CD4-positive, alpha-beta T cell treated with Interleukin-1 beta for 1 hour (primary cell): Measurements from ENCODE around the gene RBM17.
"Not testable (repeated sequence)": the region's sequence is repeated elsewhere in the genome, so short reads cannot be mapped to it uniquely, and the experiment has no call there.

Experiments
- DNase-seq, 2 donors: peaks; one replicate each; pipeline ENCODE4 v3.0.0-alpha.2; 2020 to 2022

Gene RBM17

DNA sequence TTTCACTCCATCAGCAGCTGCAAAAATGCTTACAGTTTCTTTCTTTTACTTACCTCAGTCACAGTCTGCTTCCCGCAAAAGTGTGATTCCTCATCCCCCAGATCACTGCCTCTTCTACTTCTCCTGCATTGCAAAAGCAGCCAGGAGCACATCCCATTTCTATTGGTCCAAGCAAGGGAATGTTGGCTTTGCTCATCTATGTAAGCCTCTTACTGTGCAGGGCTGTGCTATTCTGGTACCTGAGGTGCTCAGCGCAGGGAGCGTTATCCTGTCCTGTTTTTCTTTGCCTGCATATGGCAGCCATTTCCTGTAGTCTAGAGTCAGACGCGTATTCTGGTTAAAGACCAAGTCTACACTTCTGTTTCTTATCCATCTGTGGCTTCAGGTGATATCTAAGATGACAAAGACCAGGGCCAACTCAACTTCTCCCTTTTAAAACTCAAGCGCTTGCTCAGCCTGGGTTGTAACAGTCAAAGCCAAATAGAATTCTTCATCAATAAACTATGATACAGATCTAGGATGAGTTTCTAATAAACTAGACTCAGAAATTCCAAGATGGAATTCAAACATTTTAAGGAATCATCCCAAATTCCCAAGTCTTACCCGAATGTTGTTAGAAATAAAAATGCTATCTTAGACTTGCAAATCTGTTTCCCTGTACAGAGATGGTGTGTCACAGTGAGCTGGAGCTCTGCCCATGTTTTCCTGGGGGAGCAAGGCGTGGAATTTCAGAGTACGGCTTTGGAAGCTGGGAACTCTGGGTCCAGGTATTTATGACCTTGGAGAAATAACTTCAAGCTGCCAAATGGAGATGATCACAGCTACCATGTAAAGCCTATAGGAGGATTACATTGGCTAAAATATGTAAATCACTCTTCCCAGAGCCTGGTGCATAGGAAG is 6.1 kb upstream of the RBM17 start:
- no peak for DNase-seq

DNA sequence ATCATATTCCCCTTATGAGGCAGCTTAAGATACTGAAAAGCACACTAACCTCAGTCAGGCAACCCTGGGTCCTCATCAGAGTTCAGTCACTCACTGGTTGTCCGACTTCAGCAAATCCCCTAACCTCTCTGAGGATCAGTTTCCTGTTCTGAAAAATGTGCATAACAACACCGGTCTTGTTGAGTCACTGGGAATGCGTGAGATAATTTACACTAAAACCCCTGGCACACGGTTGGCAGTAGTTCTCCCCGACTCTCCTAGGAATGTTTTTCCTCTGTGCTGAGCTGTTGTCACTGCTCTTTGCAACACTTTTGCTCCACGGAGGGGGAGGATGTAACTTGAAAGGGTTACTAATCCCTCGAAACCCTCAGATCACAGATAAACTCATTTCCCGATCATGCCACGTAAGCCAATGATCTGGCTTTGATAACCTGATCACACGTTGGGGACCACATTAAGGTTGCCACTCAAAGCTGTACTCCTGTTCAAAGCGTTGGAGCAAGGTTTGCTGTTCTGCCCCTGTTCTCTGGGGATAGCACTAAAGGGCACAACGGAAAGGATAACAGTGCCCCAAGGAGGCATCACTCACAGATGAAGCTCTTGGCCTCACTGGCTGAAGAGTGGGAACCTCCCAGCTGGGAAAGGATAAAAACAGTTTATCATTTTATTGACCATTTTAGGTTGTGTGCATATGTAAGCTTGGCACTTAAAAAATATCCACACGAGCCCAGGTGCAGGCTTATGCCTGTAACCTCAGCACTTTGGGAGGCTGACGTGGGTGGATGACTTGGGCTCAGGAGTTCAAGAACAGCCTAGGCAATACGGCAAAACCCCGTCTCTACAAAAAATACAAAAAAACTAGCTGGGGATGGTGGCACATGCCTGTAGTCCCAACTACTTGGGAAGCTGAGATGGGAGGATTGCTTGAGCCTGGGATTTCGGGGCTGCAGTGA is 5.0 kb upstream of the RBM17 start:
- peak in 1 of 2 donors; percentile 54 for DNase-seq

DNA sequence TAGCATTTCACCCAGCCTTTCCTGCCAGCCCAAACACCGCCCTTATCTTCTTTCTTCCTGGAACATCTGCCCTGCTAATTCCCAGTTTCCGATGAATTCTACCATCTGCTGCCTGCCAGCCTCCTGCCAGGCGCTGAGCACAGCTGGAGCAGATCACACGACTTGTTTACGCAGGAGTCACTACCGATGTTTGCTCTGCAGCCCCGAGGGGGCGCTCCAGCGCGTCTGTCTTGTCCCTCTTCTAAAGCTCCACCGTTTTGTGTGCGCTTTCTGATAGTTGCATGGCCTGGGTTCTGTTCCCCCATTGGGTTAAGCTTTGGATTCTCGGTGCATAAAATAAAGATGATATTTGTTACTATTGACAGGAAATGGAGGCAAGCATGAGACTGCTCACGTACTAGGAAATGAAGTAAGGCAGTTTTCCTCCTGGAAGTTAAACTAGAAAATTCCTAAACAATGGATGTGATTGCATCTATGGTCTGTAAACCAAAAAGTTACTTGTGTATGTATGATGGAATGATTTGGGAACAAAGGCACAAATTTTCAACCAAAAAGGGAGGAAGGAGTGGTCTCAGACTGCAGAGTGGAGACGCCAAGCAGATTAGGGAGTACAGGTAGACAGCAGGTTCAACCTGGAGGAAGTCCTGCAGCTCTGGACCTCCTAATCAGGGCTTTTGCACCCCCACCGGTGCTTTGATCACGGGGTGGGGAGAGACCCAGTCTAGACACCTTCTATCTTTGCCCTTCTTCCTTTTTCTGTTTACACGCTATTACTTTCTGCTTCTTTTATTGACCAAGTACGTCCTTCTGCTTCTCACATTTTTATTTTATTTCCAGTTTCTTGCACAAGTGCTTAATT is 2.2 kb upstream of the RBM17 start:
- peak; percentile 88 for DNase-seq

DNA sequence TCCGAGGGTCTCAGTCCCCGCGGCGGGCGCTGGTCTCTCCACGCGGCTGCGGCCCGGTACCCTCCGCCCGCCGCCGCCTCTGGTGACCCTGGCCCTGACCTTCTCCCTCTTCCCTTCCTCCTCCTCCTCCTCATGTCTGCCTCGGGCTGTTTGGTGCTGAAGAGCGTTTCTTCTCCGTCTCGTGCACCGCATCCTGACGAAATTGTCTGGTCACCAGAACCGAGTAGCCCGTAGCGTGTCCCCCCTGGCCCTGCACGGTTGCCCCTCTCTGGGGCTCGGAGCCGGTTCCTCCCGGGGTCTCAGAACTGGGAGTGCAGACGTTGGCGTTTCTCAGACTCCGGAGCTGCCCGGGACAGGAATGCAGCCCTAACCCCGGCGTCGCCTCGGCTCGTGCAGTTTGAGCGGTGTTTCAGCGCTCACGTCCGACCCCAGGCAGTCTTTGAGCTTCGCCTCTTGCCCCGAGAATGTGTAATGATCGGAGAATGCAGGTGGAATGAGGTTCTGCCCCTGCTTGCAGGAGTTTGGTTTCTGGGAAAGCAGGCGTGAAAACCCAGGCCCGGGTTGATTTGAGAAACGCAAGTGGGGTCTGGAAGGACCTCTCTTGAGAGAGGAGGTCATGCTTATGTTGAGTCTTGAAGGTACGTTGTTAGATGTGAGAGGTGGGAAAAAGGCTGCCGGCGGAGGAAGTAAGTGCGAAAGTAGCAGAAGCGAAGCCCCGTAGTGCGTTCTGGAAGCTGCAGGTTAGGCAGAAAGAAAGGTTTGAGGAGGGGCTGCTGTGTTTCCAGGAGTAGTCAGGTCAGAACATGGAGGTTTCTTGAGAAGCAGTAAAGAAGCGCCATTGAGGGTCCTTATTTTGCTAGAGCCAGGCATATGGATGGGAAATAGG is 743 bp downstream of the RBM17 start:
- DNase-seq: no peak

DNA sequence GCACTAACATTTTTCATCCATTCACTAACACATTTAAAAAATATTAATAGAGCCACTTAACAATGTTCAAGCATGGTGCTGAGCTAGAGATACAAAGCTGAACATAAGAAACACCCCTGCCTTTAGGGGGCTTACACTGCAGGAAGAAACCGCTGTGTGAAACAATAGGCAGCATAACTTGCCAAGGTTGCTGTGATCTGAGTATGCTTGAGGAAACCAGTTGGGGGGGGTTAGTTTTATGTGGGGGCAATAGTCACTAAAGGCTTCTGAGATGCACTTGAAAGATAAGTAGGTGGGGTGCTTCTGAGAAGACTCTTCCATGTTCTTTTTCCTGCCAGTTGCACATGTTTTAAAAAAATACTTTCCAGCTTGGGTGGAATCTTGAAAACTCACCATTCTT is 2.8 kb downstream of the RBM17 start:
- DNase-seq: no peak

DNA sequence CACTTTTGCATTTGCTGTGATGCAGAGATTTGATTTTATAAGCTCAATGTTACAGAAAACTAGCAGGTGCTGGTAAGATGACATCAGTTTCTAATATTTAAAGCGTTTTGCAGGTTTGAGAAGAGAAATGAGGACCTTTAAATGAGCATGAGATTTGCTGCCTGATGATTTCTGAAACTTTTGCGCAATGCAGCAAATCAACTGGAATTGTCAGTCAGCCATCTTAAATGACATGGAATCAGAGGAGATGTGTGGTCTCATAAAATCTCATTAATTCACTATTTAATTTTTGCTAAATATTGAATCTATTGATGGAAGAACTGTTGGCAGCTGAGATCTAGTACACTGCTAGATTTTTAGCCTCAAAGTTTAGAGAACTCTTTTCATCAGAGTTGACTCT is 3.9 kb downstream of the RBM17 start:
- DNase-seq: no peak

DNA sequence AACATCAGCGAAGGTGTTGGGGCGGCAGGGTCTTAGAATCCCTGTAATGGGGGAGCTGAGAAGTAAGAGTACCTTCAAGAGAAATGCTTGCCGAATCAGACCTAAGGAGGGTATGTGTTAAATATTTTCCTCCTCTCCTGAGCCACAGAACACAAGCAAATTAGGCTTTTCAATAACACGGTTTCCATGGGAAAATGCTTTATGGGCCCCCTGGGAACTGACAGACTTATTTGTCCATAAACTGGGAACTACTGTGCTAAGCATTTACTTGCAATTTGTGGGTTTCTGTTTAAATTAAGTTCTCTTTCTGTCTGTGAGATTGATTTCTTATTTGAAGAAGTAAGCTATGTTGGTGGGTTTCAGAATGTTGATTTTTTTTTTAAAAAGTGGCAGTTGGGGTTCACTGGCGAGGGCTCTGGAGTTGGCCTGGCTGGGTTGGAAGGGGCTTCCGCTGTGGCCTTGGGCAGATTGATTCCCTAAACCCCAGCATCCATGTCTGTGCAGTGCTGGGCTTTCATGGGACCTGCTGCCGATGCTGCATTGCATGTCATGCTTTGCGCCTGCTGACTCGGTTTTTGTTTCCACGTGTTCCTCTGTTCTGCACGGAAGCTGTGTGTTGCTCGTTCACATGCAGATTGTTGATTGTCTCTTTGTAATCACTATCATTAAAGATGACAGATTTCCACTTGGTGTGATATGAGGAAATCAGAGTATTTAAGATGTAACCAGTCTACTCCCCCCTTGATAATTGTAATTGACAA is 7.2 kb downstream of the RBM17 start:
- DNase-seq: no peak

DNA sequence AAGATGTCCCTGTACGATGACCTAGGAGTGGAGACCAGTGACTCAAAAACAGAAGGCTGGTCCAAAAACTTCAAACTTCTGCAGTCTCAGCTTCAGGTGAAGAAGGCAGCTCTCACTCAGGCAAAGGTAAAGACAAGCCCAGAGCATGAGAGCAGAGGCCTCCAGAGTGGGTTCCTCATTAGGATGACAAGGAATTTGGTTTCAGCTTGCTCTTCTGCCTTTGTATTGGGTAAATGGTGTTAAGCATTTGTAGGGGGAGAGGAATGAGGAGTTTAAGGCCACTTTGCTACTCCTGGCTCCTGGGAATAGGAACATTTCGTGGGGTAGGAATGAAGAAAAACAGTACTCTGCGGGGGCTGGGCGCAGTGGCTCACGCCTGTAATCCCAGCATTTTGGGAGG is 8.2 kb downstream of the RBM17 start:
- no peak for DNase-seq

DNA sequence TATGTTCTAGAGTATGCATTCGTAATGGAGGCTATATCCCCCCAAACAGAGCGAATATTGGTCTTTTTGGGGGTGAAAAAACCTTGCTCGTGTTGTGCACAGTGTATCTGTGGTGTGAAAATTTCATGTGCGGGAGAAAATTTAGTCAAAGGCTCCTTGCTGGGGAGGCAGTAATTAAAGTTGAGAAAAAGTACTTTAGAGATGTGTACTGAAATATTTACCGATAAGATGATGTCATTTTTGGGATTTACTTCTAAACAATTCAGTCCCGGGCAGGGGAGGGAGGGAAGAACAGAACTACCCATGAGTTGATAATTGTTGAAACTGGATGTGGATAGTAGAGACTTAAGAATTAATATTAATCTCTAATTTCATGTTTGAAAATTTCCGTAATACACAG is 9.3 kb downstream of the RBM17 start:
- DNase-seq: no peak

DNA sequence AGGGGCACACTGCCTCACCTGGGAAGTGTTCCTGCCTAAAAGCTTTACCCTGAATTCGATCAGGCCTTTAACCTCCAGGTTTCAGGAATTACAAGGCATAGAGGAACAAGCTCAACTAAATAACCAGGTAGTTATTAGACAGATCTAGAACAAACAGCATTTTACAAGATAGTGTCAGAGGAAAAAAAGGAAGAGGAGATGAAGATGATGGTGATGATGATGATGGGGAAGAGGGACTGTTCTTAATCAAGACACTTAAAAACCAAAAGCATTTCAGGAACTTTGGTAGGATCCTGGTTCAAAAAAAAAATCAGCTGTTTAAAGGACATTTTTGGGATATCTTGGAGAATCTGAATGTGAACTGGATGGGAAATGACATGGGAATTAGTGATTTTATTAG is 11.5 kb downstream of the RBM17 start:
- DNase-seq: no peak

DNA sequence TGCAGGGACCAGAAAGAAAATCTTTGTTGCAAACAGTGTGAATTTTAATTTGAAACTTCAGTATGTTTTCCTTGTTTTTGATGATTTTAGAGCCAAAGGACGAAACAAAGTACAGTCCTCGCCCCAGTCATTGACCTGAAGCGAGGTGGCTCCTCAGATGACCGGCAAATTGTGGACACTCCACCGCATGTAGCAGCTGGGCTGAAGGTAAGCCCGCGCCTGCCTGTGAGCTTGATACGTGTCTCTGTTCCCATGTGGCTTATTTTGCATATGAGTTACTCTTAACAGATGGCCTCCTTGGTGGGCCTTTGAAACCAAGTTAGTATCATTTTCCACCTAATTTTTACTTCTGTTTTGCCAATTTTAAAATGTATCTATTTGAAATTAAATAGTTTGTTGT is 12.3 kb downstream of the RBM17 start:
- DNase-seq: no peak

DNA sequence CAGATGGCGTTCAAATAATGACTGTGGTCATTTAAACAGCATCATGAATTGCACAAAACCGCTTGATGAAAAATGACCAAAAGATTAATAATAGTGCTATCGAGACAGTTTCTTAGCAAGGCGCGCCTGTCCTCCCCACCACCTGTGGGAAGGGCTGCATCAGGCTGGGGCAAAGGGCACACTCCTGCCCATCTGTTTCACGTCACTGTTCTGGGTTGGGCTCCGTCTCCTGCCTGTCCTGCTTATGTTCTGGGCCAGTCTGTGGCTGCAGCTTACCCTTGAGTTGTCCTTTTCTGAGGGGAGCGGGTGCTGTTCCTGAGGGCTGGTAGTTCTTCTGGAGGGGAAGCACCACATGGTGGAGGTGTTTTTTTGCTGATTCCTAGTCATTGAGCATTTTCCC is 13.3 kb downstream of the RBM17 start:
- no peak for DNase-seq

DNA sequence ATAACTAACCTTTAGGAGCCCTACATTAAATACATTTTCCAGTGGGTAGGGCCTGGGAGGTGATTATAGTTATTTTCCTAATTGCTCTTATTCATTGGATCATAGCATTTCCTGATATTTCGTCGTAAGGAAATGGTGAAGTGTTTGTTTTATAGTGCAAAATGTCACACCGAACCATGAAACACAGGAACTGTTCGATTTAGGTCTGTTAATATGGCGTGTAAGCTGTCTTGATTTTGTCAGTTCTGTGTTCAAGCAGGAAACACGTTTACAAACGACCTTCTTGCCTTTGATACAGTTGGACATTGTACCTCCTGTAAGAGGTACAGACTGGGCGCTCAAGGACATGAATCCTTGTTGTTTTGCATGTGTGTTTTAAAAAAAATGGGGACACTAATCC is 14.8 kb downstream of the RBM17 start:
- no peak for DNase-seq

DNA sequence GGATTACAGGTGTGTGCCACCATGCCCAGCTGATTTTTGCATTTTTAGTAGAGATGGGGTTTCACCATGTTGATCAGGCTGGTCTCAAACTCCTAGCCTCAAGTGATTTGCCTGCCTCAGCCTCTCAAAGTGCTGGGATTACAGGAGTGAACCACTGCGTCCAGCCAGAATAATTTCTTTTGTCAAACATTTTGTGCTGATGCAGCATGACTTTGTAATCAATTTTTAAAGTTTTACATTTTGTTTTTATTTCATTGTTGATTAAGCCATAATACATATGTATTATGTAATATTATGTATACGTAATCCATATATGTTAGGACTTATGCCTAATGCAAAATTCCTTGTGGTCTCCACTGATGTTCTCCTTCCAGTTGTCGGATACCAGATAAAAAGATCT is 18.8 kb downstream of the RBM17 start:
- not testable (repeated sequence) for DNase-seq

DNA sequence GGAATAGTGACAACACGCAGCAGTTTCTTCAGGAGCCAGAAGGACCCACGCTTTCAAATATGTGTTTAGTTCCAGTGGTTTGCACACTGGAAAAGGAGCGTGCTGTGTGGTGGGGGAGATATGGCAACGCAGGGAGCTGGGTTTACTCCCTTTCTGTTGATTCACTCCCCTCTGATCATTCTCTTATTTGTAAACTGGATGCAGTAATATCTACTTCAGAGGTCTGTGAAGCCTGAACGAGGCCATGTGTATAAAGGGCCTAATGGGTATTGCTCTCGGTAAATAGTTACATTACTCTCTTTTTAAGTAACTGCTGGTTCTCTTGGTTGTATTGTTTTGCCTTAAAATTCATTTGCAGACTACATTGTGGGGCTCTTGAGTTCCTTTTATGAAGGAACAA is 19.2 kb downstream of the RBM17 start:
- no peak for DNase-seq

DNA sequence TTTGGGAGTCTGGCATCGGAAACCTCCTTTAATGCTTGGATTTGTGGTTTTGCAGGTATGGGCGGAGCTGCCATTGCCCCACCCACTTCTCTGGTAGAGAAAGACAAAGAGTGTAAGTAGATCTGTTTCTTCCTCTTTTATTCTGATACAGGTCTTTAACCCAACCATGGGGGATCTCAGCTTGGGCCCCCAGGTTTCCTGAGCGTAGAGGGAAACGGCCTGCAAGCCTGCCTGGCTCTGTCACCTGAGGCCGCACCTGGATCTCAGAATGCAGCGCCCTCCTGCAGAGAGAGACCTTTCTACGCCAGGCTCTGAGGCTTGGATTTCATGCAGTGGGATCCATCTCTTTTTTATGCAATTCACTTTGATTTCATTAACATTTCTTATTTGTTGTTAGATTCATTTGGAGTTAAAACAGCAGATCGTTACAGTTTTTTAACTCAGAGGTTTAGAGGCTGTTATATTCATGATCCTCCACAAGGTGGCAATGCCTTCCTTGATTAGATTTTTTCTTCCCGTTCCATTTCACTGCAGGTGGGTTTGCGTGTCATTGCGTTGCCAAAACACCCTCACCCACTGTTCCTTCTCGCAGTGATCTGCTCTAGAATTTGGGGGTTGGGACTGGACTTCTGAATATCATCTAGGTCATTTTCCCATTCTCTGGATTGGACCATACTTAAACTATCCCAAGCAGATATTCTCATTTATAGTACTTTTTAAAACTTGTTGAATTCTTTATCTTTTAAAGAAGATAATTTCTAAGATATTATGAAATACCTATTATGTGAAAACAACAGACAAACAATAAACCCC is 20.0 kb downstream of the RBM17 start:
- peak; percentile 36 to 67 for DNase-seq

DNA sequence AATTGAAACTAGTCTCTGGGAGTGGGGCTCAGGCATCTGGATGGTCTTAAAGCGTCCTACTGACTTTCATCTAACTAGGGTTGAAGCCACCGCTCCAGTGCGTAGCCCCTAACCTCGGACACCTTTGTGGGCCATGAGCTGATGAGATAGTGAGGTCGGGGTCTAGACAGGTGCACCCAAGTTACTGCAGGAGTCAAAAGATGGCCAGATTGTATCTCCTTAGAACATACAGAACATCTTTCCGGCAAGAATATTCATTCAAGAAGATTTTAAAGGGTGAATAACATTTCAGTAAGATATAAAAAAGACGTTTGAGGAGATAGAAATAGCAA is 20.6 kb downstream of the RBM17 start:
- DNase-seq: no peak

DNA sequence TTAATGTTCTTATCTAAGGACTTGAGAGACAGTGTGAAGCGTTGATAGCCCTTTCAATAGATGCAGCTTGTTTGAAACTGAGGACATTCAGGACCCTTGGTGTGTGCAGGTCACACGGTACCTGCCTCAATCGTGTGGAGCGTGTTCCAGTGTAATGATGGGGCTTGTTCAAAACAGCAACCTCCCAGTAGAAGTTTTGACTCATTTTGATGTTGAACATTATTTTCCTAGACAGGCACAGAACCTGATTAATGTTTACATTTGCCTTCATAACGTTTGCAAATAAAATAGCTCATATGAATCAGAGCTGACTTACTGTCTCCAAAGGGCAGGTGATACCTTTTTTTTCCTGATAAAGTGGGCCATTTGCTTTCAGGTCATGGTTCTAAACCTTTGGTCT is 21.3 kb downstream of the RBM17 start:
- no peak for DNase-seq

DNA sequence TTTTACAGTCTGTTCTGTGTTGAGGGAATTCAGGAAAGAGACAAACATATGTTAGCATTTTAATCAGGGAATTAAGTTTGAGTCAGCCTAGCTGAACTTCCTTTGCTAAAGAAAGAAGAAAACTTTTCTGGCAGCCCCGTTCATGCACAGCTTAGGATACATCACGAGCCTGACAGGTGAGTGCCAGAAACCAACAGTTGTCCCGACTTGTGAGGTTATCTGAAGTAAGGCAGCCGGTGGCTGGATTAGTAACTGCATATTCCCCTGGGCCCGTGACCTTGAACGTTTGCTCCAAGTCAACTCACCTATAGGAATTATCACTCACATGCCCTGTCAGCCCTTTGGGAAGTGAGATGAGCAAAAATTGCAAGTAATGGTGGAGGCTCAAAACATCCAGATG is 24.1 kb downstream of the RBM17 start:
- no peak for DNase-seq

DNA sequence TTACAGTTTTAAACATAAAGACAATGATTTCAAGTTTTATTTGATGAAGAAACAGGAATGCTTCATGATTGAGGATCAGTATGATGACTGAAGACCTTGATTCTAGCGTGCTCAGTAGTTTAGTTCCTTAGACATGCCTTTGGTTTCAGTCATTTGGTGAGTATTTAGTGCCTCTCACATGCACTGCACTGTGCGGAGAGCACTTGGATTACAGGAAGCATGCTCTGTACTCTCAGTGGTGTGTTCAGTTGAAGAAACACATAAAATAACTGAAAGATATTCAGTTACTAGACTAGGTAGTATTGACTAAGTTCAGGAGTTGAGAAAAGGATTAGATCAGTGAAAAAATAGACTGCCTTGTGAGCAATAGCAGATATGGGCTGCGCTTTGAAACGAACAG is 25.5 kb downstream of the RBM17 start:
- no peak for DNase-seq
